Measurements from ENCODE around the gene COL7A1.

DNA sequence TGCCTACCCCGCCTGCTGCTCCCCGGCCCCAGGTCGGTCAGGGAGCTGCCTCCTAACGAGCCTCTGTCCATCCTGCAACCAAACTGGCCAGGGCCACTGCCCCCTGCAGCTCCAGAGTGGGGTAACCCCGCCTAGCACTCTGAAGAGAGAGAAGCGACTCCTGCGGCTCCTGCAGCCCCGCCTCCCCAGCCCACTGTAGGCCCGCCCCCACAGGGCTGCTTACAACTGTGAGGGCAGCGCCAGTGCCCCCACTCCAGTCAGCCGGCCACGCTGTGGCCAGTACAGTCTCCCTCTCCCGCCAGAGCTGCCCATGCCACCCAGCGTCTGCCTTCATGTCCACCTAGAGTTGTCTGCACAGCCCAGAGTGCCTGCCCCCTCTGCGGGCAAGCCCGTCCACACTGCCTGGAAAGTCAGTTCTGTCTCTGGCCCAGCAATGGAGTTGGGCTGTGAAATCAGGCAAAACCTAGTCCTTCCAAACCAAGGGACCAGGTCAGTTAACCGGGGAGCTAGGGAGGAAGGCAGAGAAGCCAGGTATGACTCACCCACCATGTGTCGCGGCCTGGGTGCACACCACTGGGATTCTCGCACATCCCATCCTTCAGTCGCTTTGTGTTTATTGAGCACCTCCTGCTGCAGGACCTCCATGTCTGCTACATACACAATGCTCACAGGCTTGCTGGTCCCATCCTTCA lies 33.9 kb downstream of the COL7A1 start:
- TF ChIP-seq CTCF (IDR thresholded peaks at IDR 0.05) (peak in 2 of 4 experiments; percentile 21 to 27), POLR2A (IDR thresholded peaks at IDR 0.05) (no peak)
